NCI-H1694 (cell line): ENCODE results near the gene TIMM23.

Source experiments
- DNase-seq: peaks from one replicate; lab custom pipeline; 2025; lab: John Stamatoyannopoulos, UW

The TIMM23 gene

GRCh38 chr10:46052791-46053375 is 80.6 kb downstream of the TIMM23 start:
- DNase-seq = no peak
